WTC11 (cell line): ENCODE data around the gene CELF4. TPM values are rescaled to one million over a fixed set of nuclear protein-coding genes. Genes with fewer than 3 reads are reported as not detected.

Experiments
- ATAC-seq: fragments of 200-7000 bp; cut with Tn5 transposase; 2 replicates; pipeline ENCODE4 v1.10.0; 2021; ENCODE audit warnings: mild to moderate bottlenecking, moderate library complexity
- CTCF ChIA-PET: fragments of 300-600 bp; sonication (Branson Sonifier 250); formaldehyde crosslinking; loops from one replicate; lab custom pipeline; 2021; ENCODE audit warnings: antibody characterized with exemption; lab: Charles Lee
- POLR2A ChIA-PET: fragments of 350-600 bp; sonication (Branson Sonifier 250); formaldehyde crosslinking; loops from one replicate; lab custom pipeline; 2021; ENCODE audit warnings: antibody characterized with exemption; lab: Charles Lee
- DNase-seq: peaks from one replicate; pipeline ENCODE4 v3.0.0; 2021; ENCODE audit warnings: low spot score
- H3K27ac Mint-ChIP-seq: 2 replicates; pipeline ENCODE4 v1.8.0; 2021; ENCODE audit warnings: mixed read lengths
- H3K27me3 Mint-ChIP-seq: 2 replicates; pipeline ENCODE4 v1.8.0; 2021; ENCODE audit warnings: low read depth, mild to moderate bottlenecking, moderate library complexity, mixed read lengths
- H3K36me3 Mint-ChIP-seq: 2 replicates; pipeline ENCODE4 v1.8.0; 2021; ENCODE audit warnings: mixed read lengths
- H3K4me1 Mint-ChIP-seq: 2 replicates; pipeline ENCODE4 v1.8.0; 2022; ENCODE audit warnings: mixed read lengths
- H3K4me3 Mint-ChIP-seq: 2 replicates; pipeline ENCODE4 v1.8.0; 2021; ENCODE audit warnings: mild to moderate bottlenecking, moderate library complexity, mixed read lengths
- H3K9me3 Mint-ChIP-seq: 2 replicates; pipeline ENCODE4 v1.8.0; 2021; ENCODE audit warnings: mixed read lengths
- E2F4 ChIP-seq: sonication (generic); formaldehyde crosslinking; IDR thresholded peaks from 2 replicates; pipeline ENCODE4 v1.8.1; 2022; ENCODE audit warnings: low read depth, mild to moderate bottlenecking, moderate library complexity, missing genetic modification reagents, borderline replicate concordance
- JUN ChIP-seq: sonication (generic); formaldehyde crosslinking; IDR thresholded peaks from 2 replicates; pipeline ENCODE4 v1.8.0; 2023; ENCODE audit warnings: mild to moderate bottlenecking, missing genetic modification reagents
- MXD4 ChIP-seq: fragments of 250-450 bp; sonication (Bioruptor Pico); IDR thresholded peaks from 2 replicates; pipeline ENCODE4 v1.8.0; 2021; ENCODE audit warnings: mild to moderate bottlenecking, moderate library complexity, borderline replicate concordance
- NFE2L1 ChIP-seq: sonication (generic); formaldehyde crosslinking; IDR thresholded peaks from 2 replicates; pipeline ENCODE4 v1.8.1; 2023; ENCODE audit warnings: missing genetic modification reagents
- PRDM15 ChIP-seq: sonication (generic); formaldehyde crosslinking; IDR thresholded peaks from 2 replicates; pipeline ENCODE4 v1.8.0; 2022; ENCODE audit warnings: missing genetic modification reagents
- SOX15 ChIP-seq: fragments of 250-450 bp; sonication (Bioruptor Pico); IDR thresholded peaks from 2 replicates; pipeline ENCODE4 v1.9.0; 2021; ENCODE audit warnings: mild to moderate bottlenecking
- USF2 ChIP-seq: sonication (generic); formaldehyde crosslinking; IDR thresholded peaks from 2 replicates; pipeline ENCODE4 v1.8.1; 2023; ENCODE audit warnings: mild to moderate bottlenecking, missing genetic modification reagents, moderate library complexity
- ZNF138 ChIP-seq: sonication (generic); formaldehyde crosslinking; conservative IDR thresholded peaks from 2 replicates; pipeline ENCODE4 v1.8.1; 2022; ENCODE audit warnings: mild to moderate bottlenecking, moderate library complexity, missing genetic modification reagents
- ZNF532 ChIP-seq: fragments of 250-450 bp; sonication (Bioruptor Pico); IDR thresholded peaks from 2 replicates; pipeline ENCODE4 v1.9.0; 2021; ENCODE audit warnings: mild to moderate bottlenecking, borderline replicate concordance
- total RNA-seq: library from RNA; stranded (reverse); gene quantifications from 3 replicates; pipeline ENCODE4 v1.2.3, GENCODE V29; 2021
- TF ChIP-seq, protein P1 (sequence below): sonication (generic); formaldehyde crosslinking; IDR thresholded peaks from 2 replicates; pipeline ENCODE4 v1.8.1; 2023; ENCODE audit warnings: mild to moderate bottlenecking, missing genetic modification reagents
- TF ChIP-seq, protein P2 (sequence below): sonication (generic); formaldehyde crosslinking; IDR thresholded peaks from 2 replicates; pipeline ENCODE4 v1.8.1; 2022; ENCODE audit warnings: mild to moderate bottlenecking, missing genetic modification reagents, moderate library complexity, borderline replicate concordance

CELF4 gene
- total RNA-seq, 1 experiment from 2014 or later, result 2.9 TPM

- H3K27ac Mint-ChIP-seq, result no peak overlapping the region
- ATAC-seq, result no peak
- H3K27me3 Mint-ChIP-seq, result peaks cover 19% of the 10 kb centered on the region
Measured at GRCh38 chr18:37343542-37343851, 222.1 kb downstream of the CELF4 start.

More at GRCh38 chr18:37343542-37343851, 222.1 kb downstream of the CELF4 start:
- CTCF ChIA-PET, result interaction anchor here (0.6 to 3.2 kb wide), 32 partner anchors 8 to 402 kb away, joined by 3 to 25 read pairs (median 5); no protein-coding TSS in a partner anchor
- DNase-seq, result no peak
- Mint-ChIP-seq H3K4me3 (no peak overlapping the region), H3K36me3 (no peaks in the 10 kb centered on the region), H3K4me1 (peaks cover 31% of the 10 kb centered on the region), H3K9me3 (no peaks in the 10 kb centered on the region)
- TF ChIP-seq NFE2L1 (CRISPR knock-in tag) (no peak), MXD4 (no peak), ZNF138 (CRISPR knock-in tag) (no peak), SOX15 (no peak), USF2 (CRISPR knock-in tag) (no peak), PRDM15 (CRISPR knock-in tag) (no peak), JUN (CRISPR knock-in tag) (no peak), ZNF532 (CRISPR knock-in tag) (no peak), E2F4 (CRISPR knock-in tag) (no peak)
- TF ChIP-seq, protein P1, sequence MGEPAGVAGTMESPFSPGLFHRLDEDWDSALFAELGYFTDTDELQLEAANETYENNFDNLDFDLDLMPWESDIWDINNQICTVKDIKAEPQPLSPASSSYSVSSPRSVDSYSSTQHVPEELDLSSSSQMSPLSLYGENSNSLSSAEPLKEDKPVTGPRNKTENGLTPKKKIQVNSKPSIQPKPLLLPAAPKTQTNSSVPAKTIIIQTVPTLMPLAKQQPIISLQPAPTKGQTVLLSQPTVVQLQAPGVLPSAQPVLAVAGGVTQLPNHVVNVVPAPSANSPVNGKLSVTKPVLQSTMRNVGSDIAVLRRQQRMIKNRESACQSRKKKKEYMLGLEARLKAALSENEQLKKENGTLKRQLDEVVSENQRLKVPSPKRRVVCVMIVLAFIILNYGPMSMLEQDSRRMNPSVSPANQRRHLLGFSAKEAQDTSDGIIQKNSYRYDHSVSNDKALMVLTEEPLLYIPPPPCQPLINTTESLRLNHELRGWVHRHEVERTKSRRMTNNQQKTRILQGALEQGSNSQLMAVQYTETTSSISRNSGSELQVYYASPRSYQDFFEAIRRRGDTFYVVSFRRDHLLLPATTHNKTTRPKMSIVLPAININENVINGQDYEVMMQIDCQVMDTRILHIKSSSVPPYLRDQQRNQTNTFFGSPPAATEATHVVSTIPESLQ (CRISPR knock-in tag), result no peak
- TF ChIP-seq, protein P2, sequence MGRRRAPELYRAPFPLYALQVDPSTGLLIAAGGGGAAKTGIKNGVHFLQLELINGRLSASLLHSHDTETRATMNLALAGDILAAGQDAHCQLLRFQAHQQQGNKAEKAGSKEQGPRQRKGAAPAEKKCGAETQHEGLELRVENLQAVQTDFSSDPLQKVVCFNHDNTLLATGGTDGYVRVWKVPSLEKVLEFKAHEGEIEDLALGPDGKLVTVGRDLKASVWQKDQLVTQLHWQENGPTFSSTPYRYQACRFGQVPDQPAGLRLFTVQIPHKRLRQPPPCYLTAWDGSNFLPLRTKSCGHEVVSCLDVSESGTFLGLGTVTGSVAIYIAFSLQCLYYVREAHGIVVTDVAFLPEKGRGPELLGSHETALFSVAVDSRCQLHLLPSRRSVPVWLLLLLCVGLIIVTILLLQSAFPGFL (CRISPR knock-in tag), result no peak
- POLR2A ChIA-PET, result interaction anchor here (0.7 kb wide), 1 partner anchor 100 kb away, joined by 10 read pairs; no protein-coding TSS in a partner anchor
